ENCODE measurements around the gene LRMDA. TPM values are rescaled to one million over a fixed set of nuclear protein-coding genes. Genes with fewer than 3 reads are reported as not detected.

LRMDA gene
- total and polyA plus RNA-seq, 2 of the 8 experiments (the other 6 are each of a cell fraction or from before 2014, with no cell fraction given), result 0.86 to 2.8 TPM

DNA sequence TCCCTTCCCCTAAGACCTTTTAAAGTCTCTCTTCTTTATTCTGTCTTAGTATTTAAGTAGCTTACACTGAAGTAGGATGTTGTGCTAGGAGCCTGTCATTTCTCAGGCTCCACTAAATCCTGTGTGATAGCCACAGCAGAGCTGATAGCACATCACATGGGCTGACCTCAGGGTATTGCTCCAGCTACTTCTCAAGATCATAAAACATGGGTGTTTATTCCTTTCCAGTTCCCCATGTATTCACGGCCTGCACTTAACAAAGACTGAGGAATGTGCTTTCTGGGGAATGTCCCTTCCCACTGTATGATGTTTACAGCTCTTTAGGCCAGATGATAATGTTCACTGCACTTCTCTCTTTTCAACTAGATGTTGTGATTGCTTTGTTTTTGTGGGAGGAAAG lies 1119.4 kb downstream of the LRMDA start:
- Histone ChIP-seq H3K4me3 (ENCODE audit: extremely low read depth in 1 of 4, insufficient read depth in 2 of 4, low read depth in 3 of 4, low read length in 4 of 4) (no peak overlapping the region), H2BK5ac (ENCODE audit: low read depth, low read length) (no peak overlapping the region), H3K23me2 (ENCODE audit: low read depth, low read length) (no peaks in the 10 kb centered on the region), H2BK12ac (ENCODE audit: low read depth, low read length) (no peak overlapping the region), H2BK15ac (ENCODE audit: low read length) (no peak overlapping the region), H3K4me1 (replicated peaks in 1 of 4; ENCODE audit: control insufficient read depth in 3 of 4, insufficient read depth in 4 of 4, low read length in 3 of 4) (peaks cover 0 to 2% (median under 1%) of the 10 kb centered on the region in 4 experiments; a peak in 1 of 7 replicates), H3K27ac (ENCODE audit: low read depth, low read length) (no peak overlapping the region), H3K23ac (ENCODE audit: insufficient read length) (no peak overlapping the region), H3K79me1 (ENCODE audit: low read depth, low read length) (no peaks in the 10 kb centered on the region), H3K79me2 (ENCODE audit: control insufficient read depth in 1 of 2, insufficient read depth in 2 of 2, low read length in 2 of 2) (no peaks in the 10 kb centered on the region), H2BK20ac (ENCODE audit: low read length) (no peak overlapping the region), H4K8ac (ENCODE audit: extremely low read depth, insufficient read depth, low read length) (no peak overlapping the region), H2AK5ac (ENCODE audit: low read depth, low read length) (no peak overlapping the region), H3K36me3 (ENCODE audit: control insufficient read depth in 2 of 4, insufficient read depth in 4 of 4, low read length in 3 of 4) (no peaks in the 10 kb centered on the region), H3K56ac (replicated peaks; ENCODE audit: insufficient read length, low read depth, low read length) (no peak overlapping the region), H3K14ac (ENCODE audit: insufficient read length) (no peak overlapping the region), H4K20me1 (replicated peaks in 1 of 2; ENCODE audit: control insufficient read depth in 1 of 2, insufficient read depth in 2 of 2, low read length in 2 of 2) (no peaks in the 10 kb centered on the region), H3K9me3 (ENCODE audit: insufficient read depth in 2 of 2, low read depth in 1 of 2, low read length in 1 of 2) (no peaks in the 10 kb centered on the region), H4K91ac (replicated peaks; ENCODE audit: insufficient read length, low read length) (no peak overlapping the region), H2BK120ac (replicated peaks; ENCODE audit: low read depth, low read length) (no peak overlapping the region), H4K5ac (ENCODE audit: insufficient read length, low read depth, low read length) (no peak overlapping the region), H3K4me2 (ENCODE audit: insufficient read depth in 1 of 2, low read depth in 2 of 2, low read length in 2 of 2) (no peak overlapping the region), H2AFZ (ENCODE audit: low read length) (0 out of 2 replicates have a peak overlapping the region, but pooled peaks have one; percentile 14), H3K9ac (replicated peaks in 1 of 4; ENCODE audit: extremely low read depth in 1 of 4, low read depth in 3 of 4, low read length in 3 of 4) (no peak overlapping the region), H3K4ac (replicated peaks; ENCODE audit: insufficient read length, low read depth, low read length) (no peak overlapping the region), H3K27me3 (replicated peaks in 1 of 4; ENCODE audit: control insufficient read depth in 3 of 4, extremely low read depth in 1 of 4, insufficient read depth in 3 of 4, low read length in 3 of 4) (no peaks in the 10 kb centered on the region; a peak in 1 of 7 replicates), H3K18ac (ENCODE audit: extremely low read depth, low read length) (no peak overlapping the region)
- no peak for DNase-seq (ENCODE audit: low read depth in 1 of 2, low spot score in 2 of 2)
- ChIA-PET CTCF (ENCODE audit: partially characterized antibody) (no interaction called here), POLR2A (ENCODE audit: partially characterized antibody) (no interaction called here)
- FAIRE-seq, result no peak
- WGBS, 2 experiments (ENCODE audit: extremely low coverage in 1 of 2, insufficient coverage in 1 of 2, insufficient read length in 1 of 2, insufficient replicate concordance in 2 of 2, low coverage in 1 of 2, low lambda C conversion rate in 2 of 2, missing lambda C conversion rate in 1 of 2), result 86% methylated on average over 1 of the region's 1 CpG; no CpG with 5 or more reads in 1 of the 2 experiments
- no peak for TF ChIP-seq KDM1A (IDR thresholded peaks at IDR 0.05; ENCODE audit: borderline replicate concordance, low read length)
- no peak for TF ChIP-seq GTF2F1 (IDR thresholded peaks at IDR 0.05; ENCODE audit: borderline replicate concordance, low read depth, low read length)
- no peak for TF ChIP-seq ASH2L (IDR thresholded peaks at IDR 0.05; ENCODE audit: low read length)
- TF ChIP-seq RAD21 (IDR thresholded peaks at IDR 0.05 in 1 of 2, conservative IDR thresholded peaks at IDR 0.05 in 1 of 2; ENCODE audit: low read depth in 2 of 2, low read length in 2 of 2), result no peak
- no peak for TF ChIP-seq BCL11A (IDR thresholded peaks at IDR 0.05; ENCODE audit: low read depth in 2 of 2, low read length in 2 of 2)
- no peak for TF ChIP-seq CEBPB (IDR thresholded peaks at IDR 0.05; ENCODE audit: low read depth, low read length)
- TF ChIP-seq CTBP2 (IDR thresholded peaks at IDR 0.05; ENCODE audit: borderline replicate concordance, insufficient read depth, insufficient read length, low read length), result no peak
- no peak for TF ChIP-seq BRCA1 (IDR thresholded peaks at IDR 0.05; ENCODE audit: low read depth, low read length)
- no peak for TF ChIP-seq RBBP5 (IDR thresholded peaks at IDR 0.05; ENCODE audit: borderline replicate concordance, low read depth, low read length)
- TF ChIP-seq SIRT6 (IDR thresholded peaks at IDR 0.05; ENCODE audit: low read length), result no peak
- TF ChIP-seq, protein P1, sequence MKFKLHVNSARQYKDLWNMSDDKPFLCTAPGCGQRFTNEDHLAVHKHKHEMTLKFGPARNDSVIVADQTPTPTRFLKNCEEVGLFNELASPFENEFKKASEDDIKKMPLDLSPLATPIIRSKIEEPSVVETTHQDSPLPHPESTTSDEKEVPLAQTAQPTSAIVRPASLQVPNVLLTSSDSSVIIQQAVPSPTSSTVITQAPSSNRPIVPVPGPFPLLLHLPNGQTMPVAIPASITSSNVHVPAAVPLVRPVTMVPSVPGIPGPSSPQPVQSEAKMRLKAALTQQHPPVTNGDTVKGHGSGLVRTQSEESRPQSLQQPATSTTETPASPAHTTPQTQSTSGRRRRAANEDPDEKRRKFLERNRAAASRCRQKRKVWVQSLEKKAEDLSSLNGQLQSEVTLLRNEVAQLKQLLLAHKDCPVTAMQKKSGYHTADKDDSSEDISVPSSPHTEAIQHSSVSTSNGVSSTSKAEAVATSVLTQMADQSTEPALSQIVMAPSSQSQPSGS (IDR thresholded peaks at IDR 0.05; ENCODE audit: low read length), result no peak
- TF ChIP-seq CREB1 (IDR thresholded peaks at IDR 0.05), result no peak
- no peak for TF ChIP-seq EP300 (IDR thresholded peaks at IDR 0.05; ENCODE audit: borderline replicate concordance in 1 of 2, low read depth in 2 of 2, low read length in 2 of 2)
